Muscle layer of duodenum (tissue), 2 donors: ENCODE measurements around the gene DCUN1D5.
A peak's percentile ranks its signal among the peaks of the same experiment; 100 is the strongest.

ENCODE experiments used
- H3K27ac ChIP-seq: one replicate; pipeline ENCODE4 v1.7.0; 2013; ENCODE audit warnings: mild to moderate bottlenecking, low read length
- H3K27me3 ChIP-seq: one replicate; pipeline ENCODE4 v1.7.0; 2013; ENCODE audit warnings: low read depth, mild to moderate bottlenecking, control low read depth, low read length
- H3K36me3 ChIP-seq, 2 donors: one replicate each; pipeline ENCODE4 v1.7.0; 2013; ENCODE audit warnings: low read length in 2 of 2, control low read depth in 1 of 2, mild to moderate bottlenecking in 1 of 2; ENCODE audit not compliant: insufficient read depth in 2 of 2, control insufficient read depth in 1 of 2
- H3K4me1 ChIP-seq, 2 donors: one replicate each; pipeline ENCODE4 v1.7.0; 2013; ENCODE audit warnings: low read length in 2 of 2, mild to moderate bottlenecking in 2 of 2, control low read depth in 1 of 2, moderate library complexity in 1 of 2; ENCODE audit not compliant: insufficient read depth in 2 of 2, control insufficient read depth in 1 of 2
- H3K4me3 ChIP-seq, 2 donors: one replicate each; pipeline ENCODE4 v1.7.0; 2013; ENCODE audit warnings: low read length in 2 of 2, low read depth in 1 of 2, mild to moderate bottlenecking in 1 of 2
- H3K9me3 ChIP-seq, 2 donors: one replicate each; pipeline ENCODE4 v1.7.0; 2013; ENCODE audit warnings: low read length in 2 of 2, control low read depth in 1 of 2, mild to moderate bottlenecking in 1 of 2; ENCODE audit not compliant: control insufficient read depth in 1 of 2
- donor health status: healthy.

Gene DCUN1D5

DNA sequence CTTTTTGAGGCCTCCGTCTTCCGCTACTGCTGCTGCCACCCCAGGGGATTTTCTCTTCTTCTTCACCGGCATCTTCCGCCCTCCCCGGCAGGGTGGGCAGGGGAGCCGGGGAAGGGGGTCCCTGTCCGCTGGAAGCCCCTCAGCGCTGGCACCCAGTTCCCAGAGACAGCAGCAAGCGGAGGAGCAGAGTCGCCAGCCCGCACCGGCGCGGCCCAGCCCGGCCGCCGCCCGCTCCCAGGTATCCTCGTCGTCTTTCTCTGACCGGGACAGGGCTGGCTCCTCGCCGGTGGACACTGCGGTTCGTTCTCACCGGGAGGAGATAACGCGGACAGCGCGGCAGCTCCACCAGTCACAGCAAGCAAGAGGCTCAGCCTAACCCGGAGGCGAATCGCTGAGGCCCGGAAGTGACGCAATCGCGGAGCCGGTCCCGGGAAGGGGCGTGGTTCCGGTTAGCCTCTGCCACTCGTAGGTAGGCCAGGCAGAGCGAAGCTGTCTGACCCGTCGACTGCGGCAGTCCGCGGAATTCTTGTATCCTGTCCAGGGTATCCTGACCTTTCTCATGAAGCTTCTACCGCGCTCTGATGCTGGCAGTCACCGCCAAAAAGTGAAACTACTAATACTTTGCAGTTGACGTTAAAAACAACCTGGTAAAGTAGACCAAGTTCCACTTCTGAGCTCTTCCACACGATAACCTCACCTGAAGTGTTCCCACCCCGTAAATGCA is at the start of gene DCUN1D5:
Gene DCUN1D5 (minus strand): TSS at position 360 of the 724 bp plus-strand sequence. CDS start 288 bp downstream, at position 72.
- Histone ChIP-seq H3K27ac (peak within 1 kb of the TSS; percentile 78), H3K4me1 (peaks cover 0 to 21% of the 10 kb centered on the region in 2 donors), H3K4me3 (peak within 1 kb of the TSS; percentile 81 to 98), H3K27me3 (no peaks in the 10 kb centered on the region), H3K36me3 (no peaks in the 10 kb centered on the region), H3K9me3 (no peaks in the 10 kb centered on the region)

DNA sequence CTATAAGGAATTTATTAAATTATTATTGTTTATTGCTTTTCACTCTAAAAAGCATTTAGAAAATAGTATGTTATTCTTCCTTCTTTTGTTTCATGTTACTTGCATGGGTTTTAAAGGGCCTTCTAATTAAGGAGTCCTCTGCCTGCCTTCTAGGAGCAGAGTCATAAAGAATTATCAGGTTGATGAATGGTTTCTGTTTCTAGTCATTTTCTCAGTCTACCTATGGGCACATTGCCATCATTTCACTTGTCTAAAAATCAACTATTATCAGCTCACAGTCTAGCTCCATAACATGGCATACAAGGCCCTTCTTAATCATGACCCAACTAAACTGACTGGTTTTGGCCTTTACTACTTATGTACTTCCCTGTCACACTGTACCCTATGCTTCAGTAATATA is 33.5 kb upstream of the DCUN1D5 start:
- peaks cover 5 to 22% of the 10 kb centered on the region in 2 donors for H3K36me3 ChIP-seq

DNA sequence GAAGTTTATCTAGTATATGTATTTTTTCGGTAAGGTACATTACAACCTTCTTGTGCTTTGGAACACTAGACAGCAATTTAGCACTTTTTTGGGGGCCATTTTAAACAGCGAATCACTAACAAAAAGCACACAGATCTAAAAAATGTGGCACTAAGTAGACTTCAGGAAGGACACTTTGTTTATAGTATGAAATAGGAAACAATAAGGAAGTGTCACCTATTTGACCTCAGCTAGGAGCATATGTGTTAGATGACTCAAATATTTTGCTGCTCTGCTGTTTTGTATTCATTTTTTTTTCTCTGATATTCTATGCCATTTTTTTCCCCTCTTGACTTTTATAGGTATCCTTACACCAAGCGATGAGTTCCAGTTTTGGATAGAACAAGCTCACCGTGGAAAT is 22.9 kb upstream of the DCUN1D5 start:
- H3K27ac ChIP-seq, result no peak overlapping the region

More for the DNA sequence above, 33.5 kb upstream of the DCUN1D5 start:
- H3K27ac ChIP-seq, result no peak overlapping the region
- H3K4me3 ChIP-seq, result no peak overlapping the region
- H3K27me3 ChIP-seq, result no peaks in the 10 kb centered on the region
- H3K4me1 ChIP-seq, result no peaks in the 10 kb centered on the region
- no peaks in the 10 kb centered on the region for H3K9me3 ChIP-seq

DNA sequence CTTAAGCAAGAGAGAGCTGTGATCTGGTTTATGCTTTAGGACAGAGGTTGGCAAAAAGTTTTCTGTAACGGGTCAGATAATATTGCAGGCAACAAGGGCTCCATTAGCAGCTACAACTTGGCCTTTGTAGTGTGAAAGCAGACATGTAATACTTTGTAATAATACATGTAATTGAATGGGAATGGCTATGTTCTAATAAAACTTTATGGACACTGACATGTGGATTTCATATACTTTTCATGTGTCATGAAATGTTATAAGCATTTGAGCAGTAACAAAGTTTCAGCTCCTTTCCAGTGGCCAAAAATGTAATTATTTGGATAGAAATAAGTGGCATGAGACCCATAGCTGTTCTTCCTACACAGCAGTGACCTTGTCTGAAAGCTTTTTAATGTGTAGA is 20.4 kb upstream of the DCUN1D5 start:
- no peak overlapping the region for H3K4me3 ChIP-seq

More for the DNA sequence above, 22.9 kb upstream of the DCUN1D5 start:
- Histone ChIP-seq H3K36me3 (peaks cover 8 to 17% of the 10 kb centered on the region in 2 donors), H3K4me3 (no peak overlapping the region), H3K4me1 (peaks cover 0 to 6% of the 10 kb centered on the region in 2 donors), H3K27me3 (no peaks in the 10 kb centered on the region), H3K9me3 (no peaks in the 10 kb centered on the region)

DNA sequence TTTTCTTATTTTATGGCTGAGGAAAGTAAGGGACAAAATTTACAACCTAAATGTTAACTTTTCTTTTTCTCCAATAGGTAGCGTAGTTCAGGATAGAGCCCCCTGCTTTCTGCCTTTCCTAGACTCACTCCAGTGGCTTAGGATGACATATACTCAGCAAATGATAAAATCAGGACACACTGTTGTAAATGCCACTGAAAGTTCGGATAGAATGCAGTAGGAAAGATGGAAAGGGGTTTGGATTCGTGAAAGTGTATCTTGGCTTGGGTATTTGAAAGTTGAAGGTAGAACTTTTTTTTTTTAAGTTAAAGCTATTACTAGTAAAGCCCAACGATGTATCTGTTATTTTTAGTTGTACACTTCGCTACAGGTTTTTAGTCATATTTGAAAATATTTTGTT is 19.4 kb upstream of the DCUN1D5 start:
- peaks cover 4 to 8% of the 10 kb centered on the region in 2 donors for H3K36me3 ChIP-seq
- no peaks in the 10 kb centered on the region for H3K27me3 ChIP-seq
- H3K4me1 ChIP-seq, result peaks cover 0 to 6% of the 10 kb centered on the region in 2 donors
- H3K4me3 ChIP-seq, result no peak overlapping the region
- no peak overlapping the region for H3K27ac ChIP-seq
- H3K9me3 ChIP-seq, result no peaks in the 10 kb centered on the region

More for the DNA sequence above, 20.4 kb upstream of the DCUN1D5 start:
- no peaks in the 10 kb centered on the region for H3K9me3 ChIP-seq
- peaks cover 4 to 8% of the 10 kb centered on the region in 2 donors for H3K36me3 ChIP-seq
- H3K4me1 ChIP-seq, result peaks cover 0 to 6% of the 10 kb centered on the region in 2 donors
- H3K27me3 ChIP-seq, result no peaks in the 10 kb centered on the region
- no peak overlapping the region for H3K27ac ChIP-seq

DNA sequence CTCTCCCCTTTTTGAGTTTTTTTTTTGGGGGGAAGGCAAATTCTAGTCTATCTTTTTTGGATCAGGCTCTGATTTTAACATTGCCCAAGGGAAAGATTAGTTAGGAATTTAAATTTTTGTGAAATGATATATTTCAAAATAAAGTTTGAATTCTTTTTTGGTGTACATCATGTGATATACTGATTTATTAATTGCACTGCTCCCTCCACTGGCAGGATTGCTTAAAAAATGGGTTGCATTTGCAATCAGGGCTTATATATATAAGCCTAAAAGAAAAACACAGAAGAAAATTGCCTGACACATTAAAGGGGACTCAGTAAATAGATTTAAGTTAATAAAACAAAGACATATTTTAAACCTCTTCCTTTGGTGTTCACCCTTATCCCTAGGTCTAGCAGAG is 18.4 kb upstream of the DCUN1D5 start:
- H3K4me3 ChIP-seq, result peak overlapping the region; percentile 94 to 98
- no peaks in the 10 kb centered on the region for H3K9me3 ChIP-seq
- peaks cover 4 to 8% of the 10 kb centered on the region in 2 donors for H3K36me3 ChIP-seq
- no peak overlapping the region for H3K27ac ChIP-seq
- peaks cover 0 to 6% of the 10 kb centered on the region in 2 donors for H3K4me1 ChIP-seq
- H3K27me3 ChIP-seq, result no peaks in the 10 kb centered on the region

DNA sequence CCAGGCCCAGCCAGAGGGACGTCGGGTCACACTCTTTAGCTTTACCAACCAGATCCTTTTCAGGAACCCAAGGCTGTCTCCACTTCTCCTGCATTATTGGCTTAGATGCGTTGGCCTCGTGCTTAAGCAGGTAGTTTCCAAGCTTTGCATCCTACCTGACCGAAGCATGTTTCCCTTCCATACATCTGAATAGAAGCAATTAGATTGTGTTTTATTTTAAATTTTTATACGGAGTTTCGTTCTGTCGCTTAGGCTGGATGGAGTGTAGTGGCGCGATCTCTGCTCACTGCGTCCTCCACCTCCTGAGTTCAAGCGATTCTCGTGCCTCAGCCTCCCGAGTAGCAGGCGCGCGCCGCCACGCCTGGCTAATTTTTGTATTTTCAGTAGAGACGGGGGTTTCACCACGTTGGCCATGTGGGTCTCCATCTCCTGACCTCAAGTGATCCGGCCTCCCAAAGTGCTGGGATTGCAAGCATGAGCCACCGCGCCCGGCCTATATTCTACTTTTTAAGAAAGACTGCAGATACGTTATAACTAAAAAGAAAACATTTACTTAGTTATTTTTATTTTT is 17.9 kb upstream of the DCUN1D5 start:
- Histone ChIP-seq H3K4me3 (peak overlapping the region; percentile 94 to 98), H3K27ac (peak overlapping the region; percentile 73), H3K36me3 (peaks cover 4 to 7% of the 10 kb centered on the region in 2 donors), H3K4me1 (peaks cover 0 to 6% of the 10 kb centered on the region in 2 donors), H3K9me3 (no peaks in the 10 kb centered on the region), H3K27me3 (no peaks in the 10 kb centered on the region)

DNA sequence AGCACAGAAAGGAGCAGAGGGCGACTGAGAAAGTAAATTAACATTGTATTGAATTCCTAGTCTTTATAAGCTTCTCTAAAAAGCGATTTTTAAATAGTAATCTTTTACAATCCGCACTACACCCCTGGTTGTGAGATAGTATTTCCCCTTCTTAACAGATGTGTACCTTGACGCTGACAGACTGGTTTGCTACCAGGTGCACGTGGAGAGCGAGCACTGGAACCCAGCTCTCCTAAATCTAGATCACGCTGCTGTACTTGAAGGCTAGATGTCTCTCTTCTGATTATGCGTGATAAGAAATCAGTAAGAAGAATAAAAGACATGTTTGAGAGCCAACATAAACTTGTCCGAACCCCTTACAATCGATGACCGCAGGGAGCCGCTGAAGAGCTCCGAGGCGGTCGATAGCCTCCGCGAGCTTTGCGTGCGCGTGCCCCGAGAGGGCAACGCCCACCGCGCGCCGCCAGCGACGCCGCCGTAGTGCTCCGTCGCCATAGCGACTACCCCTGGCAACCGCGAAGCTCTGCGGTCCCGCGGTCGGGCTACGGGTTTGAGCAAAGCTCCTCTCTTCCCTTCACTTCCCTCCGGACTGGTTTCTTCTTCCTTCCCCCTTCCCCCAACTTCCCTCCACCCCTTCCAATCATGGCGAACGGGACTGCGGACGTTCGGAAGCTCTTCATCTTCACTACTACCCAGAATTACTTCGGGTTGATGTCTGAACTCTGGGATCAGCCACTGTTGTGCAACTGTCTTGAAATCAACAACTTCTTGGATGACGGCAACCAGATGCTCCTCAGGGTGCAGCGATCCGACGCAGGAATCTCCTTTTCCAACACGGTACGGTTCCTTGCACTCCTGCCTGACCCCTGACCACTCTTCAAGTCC is 17.2 kb upstream of the DCUN1D5 start, which contains the start of gene DYNC2H1:
Gene DYNC2H1 (plus strand): TSS at position 494 of the 885 bp plus-strand sequence. CDS start 149 bp downstream, at position 643.
- H3K4me3 ChIP-seq, result peak within 1 kb of the TSS; percentile 94 to 98
- peaks cover 0 to 6% of the 10 kb centered on the region in 2 donors for H3K4me1 ChIP-seq
- no peaks in the 10 kb centered on the region for H3K27me3 ChIP-seq
- peaks cover 0 to 4% of the 10 kb centered on the region in 2 donors for H3K36me3 ChIP-seq
- H3K27ac ChIP-seq, result peak within 1 kb of the TSS; percentile 73
- no peaks in the 10 kb centered on the region for H3K9me3 ChIP-seq

DNA sequence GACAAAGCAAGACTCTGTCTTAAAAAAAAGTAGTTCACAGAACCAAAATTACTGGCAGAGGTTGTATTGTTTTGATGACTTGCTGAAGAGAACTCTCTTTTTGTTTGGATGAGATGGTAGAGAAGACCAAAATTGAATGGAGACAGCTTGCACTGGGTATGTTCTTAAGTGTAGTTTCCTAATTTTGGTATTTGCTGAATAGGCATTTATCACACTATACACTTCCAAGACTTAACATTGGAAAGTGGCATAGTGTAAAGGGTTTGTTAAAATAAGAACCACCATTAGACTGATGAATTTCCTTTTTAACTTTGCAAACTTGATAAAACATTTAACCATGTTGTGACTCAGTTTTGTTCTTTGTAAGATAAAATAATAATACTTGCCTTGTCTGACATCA is 5.3 kb upstream of the DCUN1D5 start:
- H3K27ac ChIP-seq, result no peak overlapping the region
- H3K36me3 ChIP-seq, result no peaks in the 10 kb centered on the region
- H3K27me3 ChIP-seq, result no peaks in the 10 kb centered on the region
- H3K4me3 ChIP-seq, result no peak overlapping the region
- peaks cover 0 to 5% of the 10 kb centered on the region in 2 donors for H3K4me1 ChIP-seq
- H3K9me3 ChIP-seq, result no peaks in the 10 kb centered on the region

DNA sequence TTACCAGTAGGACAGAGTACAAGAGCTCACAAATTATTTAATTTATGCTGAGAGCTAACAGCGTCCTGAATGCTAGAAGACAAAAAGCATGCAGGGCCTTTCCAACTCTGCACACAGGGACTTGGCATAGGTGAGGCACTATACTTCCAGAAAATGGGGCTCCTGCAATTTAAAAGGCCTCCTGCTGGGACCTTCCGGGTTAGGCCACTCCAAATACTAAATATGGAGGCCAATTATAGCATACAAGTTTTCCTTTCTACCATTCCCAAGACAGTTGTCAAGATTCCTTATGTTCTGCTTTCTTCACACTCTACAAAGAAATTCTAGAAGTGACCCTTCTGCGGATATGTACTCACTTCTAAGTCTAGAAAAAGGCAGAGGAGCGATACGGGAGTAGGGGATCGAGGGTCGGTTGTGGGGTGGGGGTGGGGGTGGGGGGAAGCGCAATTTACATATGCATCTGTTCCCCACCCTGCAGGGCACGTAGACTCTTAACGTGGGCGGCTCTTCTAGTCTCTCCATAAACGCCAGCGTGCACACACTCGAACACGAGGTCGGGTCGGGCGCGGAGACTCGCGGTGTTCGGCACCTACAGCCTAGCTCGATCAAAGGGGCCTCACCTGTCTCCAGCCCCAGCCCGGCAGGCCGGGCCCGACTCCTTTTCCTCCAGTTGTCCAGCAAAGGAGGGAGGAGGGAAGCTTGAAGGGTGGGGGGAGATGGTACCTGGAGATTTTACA is 728 bp downstream of the DCUN1D5 start:
- peak overlapping the region; percentile 81 to 98 for H3K4me3 ChIP-seq
- peak overlapping the region; percentile 78 for H3K27ac ChIP-seq

More for the DNA sequence above, 728 bp downstream of the DCUN1D5 start:
- Histone ChIP-seq H3K9me3 (no peaks in the 10 kb centered on the region), H3K27me3 (no peaks in the 10 kb centered on the region), H3K4me1 (peaks cover 0 to 21% of the 10 kb centered on the region in 2 donors), H3K36me3 (no peaks in the 10 kb centered on the region)
